Measurements from ENCODE around the gene TOMM70.

- TF ChIP-seq POLR2A (IDR thresholded peaks at IDR 0.05; ENCODE audit: low read depth, low read length) = no peak
- TF ChIP-seq POLR2AphosphoS5 (IDR thresholded peaks at IDR 0.05; ENCODE audit: low read depth, low read length) = no peak
These were observed 20.0 kb upstream of the TOMM70 start for GRCh38 chr3:100420885-100421284.

Measured in GM12892 (cell line).